Activated naive CD4-positive, alpha-beta T cell treated with anti-CD3 and anti-CD28 coated beads for 36 hours (primary cell): ENCODE results near the gene NDUFS7. TPM values are rescaled to one million over a fixed set of nuclear protein-coding genes. Genes with fewer than 3 reads are reported as not detected.
"Not testable (repeated sequence)": the region's sequence is repeated elsewhere in the genome, so short reads cannot be mapped to it uniquely, and the experiment has no call there.

Experiments used
- CTCF ChIA-PET: fragments of 350-600 bp; sonication (Branson Sonifier 250); formaldehyde crosslinking; loops from one replicate; lab custom pipeline; 2021; ENCODE audit warnings: antibody characterized with exemption; lab: Charles Lee
- DNase-seq: peaks from one replicate; pipeline ENCODE4 v3.0.0-alpha.2; 2020
- H3K27ac Mint-ChIP-seq: one replicate; pipeline ENCODE4 v1.8.0; 2021; ENCODE audit warnings: mild to moderate bottlenecking, mixed read lengths
- H3K27me3 Mint-ChIP-seq: one replicate; pipeline ENCODE4 v1.8.0; 2021; ENCODE audit warnings: low read depth, mixed read lengths
- H3K36me3 Mint-ChIP-seq: one replicate; pipeline ENCODE4 v1.8.0; 2021; ENCODE audit warnings: low read depth, mixed read lengths
- H3K4me1 Mint-ChIP-seq: one replicate; pipeline ENCODE4 v1.8.0; 2021; ENCODE audit warnings: low read depth, mixed read lengths
- H3K4me3 Mint-ChIP-seq: one replicate; pipeline ENCODE4 v1.8.0; 2021; ENCODE audit warnings: mild to moderate bottlenecking, moderate library complexity, mixed read lengths
- H3K9me3 Mint-ChIP-seq: one replicate; pipeline ENCODE4 v1.8.0; 2021; ENCODE audit warnings: mixed read lengths
- intact Hi-C: fragments of 100-400 bp; cut with micrococcal nuclease; formaldehyde crosslinking; loops from one replicate; pipeline ENCODE4 v1.15.1; 2023
- total RNA-seq, 2 experiments: library from RNA; stranded (reverse); gene quantifications; one replicate each; pipeline ENCODE4 v1.2.3, GENCODE V29; 2021

The NDUFS7 gene
- total RNA-seq, 2 experiments from 2014 or later = 138 to 148 TPM

- Mint-ChIP-seq H3K27me3 (no peaks in the 10 kb centered on the region), H3K27ac (peak overlapping the region; percentile 92), H3K4me1 (peaks cover 71% of the 10 kb centered on the region), H3K36me3 (peaks cover 24% of the 10 kb centered on the region), H3K9me3 (no peaks in the 10 kb centered on the region), H3K4me3 (peak overlapping the region; percentile 92)
- no peak for DNase-seq
- CTCF ChIA-PET = no interaction called here
- intact Hi-C loops = no loop called here
These were observed 27.1 kb downstream of the NDUFS7 start for GRCh38 chr19:1410789-1411188.

GRCh38 chr19:1411255-1412191, 27.8 kb downstream of the NDUFS7 start:
- CTCF ChIA-PET = no interaction called here

GRCh38 chr19:1412323-1412923, 28.7 kb downstream of the NDUFS7 start:
- H3K4me1 Mint-ChIP-seq = peaks cover 75% of the 10 kb centered on the region
- H3K27me3 Mint-ChIP-seq = no peaks in the 10 kb centered on the region

More at GRCh38 chr19:1411255-1412191, 27.8 kb downstream of the NDUFS7 start:
- Mint-ChIP-seq H3K4me3 (peak overlapping the region; percentile 27), H3K36me3 (peaks cover 25% of the 10 kb centered on the region), H3K4me1 (peaks cover 74% of the 10 kb centered on the region), H3K9me3 (no peaks in the 10 kb centered on the region), H3K27ac (peak overlapping the region; percentile 73), H3K27me3 (no peaks in the 10 kb centered on the region)
- DNase-seq = no peak
- intact Hi-C loops = no loop called here

DNA sequence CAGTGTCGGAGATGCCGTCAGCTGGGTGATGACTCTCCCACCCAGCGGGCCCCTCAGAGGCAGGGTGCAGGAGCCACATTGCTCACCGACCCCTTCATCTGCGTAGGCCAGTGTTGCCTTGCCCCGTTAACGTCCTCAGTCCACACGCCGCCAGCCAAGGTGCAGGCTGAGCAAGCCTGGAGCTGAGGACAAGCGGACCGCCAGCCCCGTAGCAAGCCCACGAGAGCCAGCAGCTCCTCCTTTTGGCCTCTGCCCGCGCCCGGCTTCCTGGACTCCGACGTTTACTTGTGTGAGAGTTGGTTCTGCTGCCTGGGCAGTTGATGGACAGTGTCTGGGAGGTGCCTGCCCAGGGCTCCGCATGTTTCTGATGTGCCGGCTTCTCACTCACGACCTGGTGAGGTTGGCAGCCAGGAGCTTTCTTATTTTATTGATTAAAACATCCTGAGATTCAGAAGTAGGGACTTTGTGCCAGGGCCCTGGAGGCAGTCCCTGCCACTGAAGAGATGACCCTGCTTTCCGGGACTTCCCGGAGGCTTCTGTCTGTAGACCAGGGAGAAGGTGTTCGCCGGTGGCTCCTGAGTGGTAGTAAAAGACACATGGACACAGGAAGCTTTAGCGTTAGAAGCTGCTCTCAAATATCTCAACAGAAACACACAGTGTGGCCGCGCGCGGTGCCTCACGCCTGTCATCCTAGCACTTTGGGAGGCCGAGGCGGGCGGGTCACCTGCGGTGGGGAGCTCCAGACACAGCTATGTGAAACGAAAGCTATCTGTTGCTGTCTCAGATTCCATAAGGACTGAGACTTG, 29.5 kb downstream of the NDUFS7 start:
- H3K27me3 Mint-ChIP-seq = no peaks in the 10 kb centered on the region
- CTCF ChIA-PET = interaction anchor here (0.5 to 1.0 kb wide), 3 partner anchors 9 to 37 kb away, joined by 3 to 4 read pairs (median 3); no protein-coding TSS in a partner anchor
- peaks cover 78% of the 10 kb centered on the region for H3K4me1 Mint-ChIP-seq
- H3K36me3 Mint-ChIP-seq = peaks cover 31% of the 10 kb centered on the region
- H3K4me3 Mint-ChIP-seq = no peak overlapping the region
- peak overlapping the region; percentile 53 for H3K27ac Mint-ChIP-seq
- no peaks in the 10 kb centered on the region for H3K9me3 Mint-ChIP-seq
- no peak for DNase-seq
- intact Hi-C loops = no loop called here

More at GRCh38 chr19:1412323-1412923, 28.7 kb downstream of the NDUFS7 start:
- intact Hi-C loops = no loop called here
- no peak for DNase-seq
- H3K27ac Mint-ChIP-seq = peak overlapping the region; percentile 73
- H3K4me3 Mint-ChIP-seq = no peak overlapping the region
- peaks cover 28% of the 10 kb centered on the region for H3K36me3 Mint-ChIP-seq
- no peaks in the 10 kb centered on the region for H3K9me3 Mint-ChIP-seq
- CTCF ChIA-PET = interaction anchor here (0.5 to 1.0 kb wide), 3 partner anchors 9 to 36 kb away, joined by 3 to 4 read pairs (median 3); no protein-coding TSS in a partner anchor

- peaks cover 52% of the 10 kb centered on the region for H3K4me1 Mint-ChIP-seq
- no peak for DNase-seq
- no peaks in the 10 kb centered on the region for H3K9me3 Mint-ChIP-seq
- CTCF ChIA-PET = interaction anchor here (0.8 kb wide), 1 partner anchor 418 kb away, joined by 4 read pairs; no protein-coding TSS in a partner anchor
- no peak overlapping the region for H3K27ac Mint-ChIP-seq
- intact Hi-C loops = no loop called here
- H3K27me3 Mint-ChIP-seq = no peaks in the 10 kb centered on the region
- H3K36me3 Mint-ChIP-seq = peaks cover 25% of the 10 kb centered on the region
- no peak overlapping the region for H3K4me3 Mint-ChIP-seq
These were observed 32.5 kb downstream of the NDUFS7 start for GRCh38 chr19:1416014-1416841.

DNA sequence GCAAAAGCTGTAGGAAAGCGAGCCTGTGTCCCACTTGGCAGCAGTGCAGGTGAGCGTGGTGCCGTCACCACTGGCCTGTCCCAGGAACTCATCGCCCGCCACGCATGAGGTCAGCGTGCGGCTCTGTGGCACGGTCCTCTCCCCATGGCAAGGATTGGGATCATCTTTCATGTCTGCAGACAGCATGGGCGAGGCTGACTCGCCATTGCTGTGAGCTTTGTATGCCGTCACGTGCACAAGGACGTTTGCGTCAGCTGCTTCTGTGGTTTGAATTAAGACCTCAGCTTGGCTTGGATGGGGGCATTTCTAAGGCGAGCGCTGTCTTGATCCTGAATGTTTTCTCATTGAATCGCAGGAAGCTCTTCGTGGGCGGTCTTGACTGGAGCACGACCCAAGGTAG, 33.4 kb downstream of the NDUFS7 start:
- CTCF ChIA-PET = no interaction called here
- Mint-ChIP-seq H3K9me3 (no peaks in the 10 kb centered on the region), H3K27ac (no peak overlapping the region), H3K36me3 (peaks cover 25% of the 10 kb centered on the region), H3K4me1 (peaks cover 43% of the 10 kb centered on the region), H3K27me3 (no peaks in the 10 kb centered on the region), H3K4me3 (no peak overlapping the region)
- DNase-seq = no peak
- intact Hi-C loops = no loop called here

DNA sequence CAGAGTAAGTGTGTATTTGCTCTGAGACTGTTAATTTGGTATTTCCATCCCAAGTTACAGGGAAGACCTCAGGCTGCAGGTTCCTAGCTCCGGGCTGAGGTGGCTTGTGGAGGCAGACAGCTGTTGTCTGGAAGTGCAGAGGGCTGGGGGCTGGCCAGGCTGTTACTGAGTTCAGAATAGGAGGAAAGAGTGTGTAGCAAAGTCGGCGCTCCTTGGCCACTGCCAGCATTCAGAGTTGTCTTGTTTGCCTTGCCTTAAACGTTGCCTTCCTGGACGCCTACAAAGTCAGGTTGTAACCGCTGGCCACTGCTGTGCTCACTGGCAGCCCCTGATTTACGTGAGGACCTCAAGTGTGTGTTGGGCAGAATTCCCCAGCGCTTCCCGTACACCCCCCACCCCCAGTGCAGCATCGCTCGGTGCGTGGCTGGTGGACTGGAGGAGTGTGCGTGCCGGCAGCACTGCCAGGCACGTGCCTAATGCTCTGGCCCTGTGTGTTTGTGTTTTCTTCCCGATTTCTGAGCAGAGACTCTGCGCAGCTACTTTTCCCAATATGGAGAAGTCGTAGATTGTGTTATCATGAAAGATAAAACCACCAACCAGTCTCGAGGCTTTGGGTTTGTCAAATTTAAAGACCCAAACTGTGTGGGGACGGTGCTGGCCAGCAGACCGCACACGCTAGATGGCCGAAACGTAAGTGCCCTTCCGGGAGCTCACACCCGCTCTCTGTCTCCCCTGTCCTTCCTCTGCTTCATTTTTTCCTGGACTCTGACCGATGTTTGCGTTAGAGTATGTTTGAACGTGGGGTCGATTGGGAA, 34.2 kb downstream of the NDUFS7 start:
- intact Hi-C loops = no loop called here
- H3K4me1 Mint-ChIP-seq = peaks cover 38% of the 10 kb centered on the region
- H3K27ac Mint-ChIP-seq = no peak overlapping the region
- CTCF ChIA-PET = no interaction called here
- no peaks in the 10 kb centered on the region for H3K27me3 Mint-ChIP-seq
- peaks cover 29% of the 10 kb centered on the region for H3K36me3 Mint-ChIP-seq
- no peaks in the 10 kb centered on the region for H3K9me3 Mint-ChIP-seq
- H3K4me3 Mint-ChIP-seq = no peak overlapping the region
- DNase-seq = no peak

GRCh38 chr19:1418496-1418775, 34.7 kb downstream of the NDUFS7 start:
- Mint-ChIP-seq H3K4me3 (no peak overlapping the region), H3K27ac (no peak overlapping the region), H3K9me3 (no peaks in the 10 kb centered on the region), H3K4me1 (peaks cover 32% of the 10 kb centered on the region), H3K27me3 (no peaks in the 10 kb centered on the region), H3K36me3 (peaks cover 30% of the 10 kb centered on the region)
- no peak for DNase-seq
- intact Hi-C loops = no loop called here
- CTCF ChIA-PET = no interaction called here

GRCh38 chr19:1418951-1419738, 35.4 kb downstream of the NDUFS7 start:
- H3K9me3 Mint-ChIP-seq = no peaks in the 10 kb centered on the region
- intact Hi-C loops = no loop called here
- DNase-seq = no peak
- no peak overlapping the region for H3K27ac Mint-ChIP-seq
- CTCF ChIA-PET = interaction anchor here (1.0 kb wide), 1 partner anchor 140 kb away, joined by 3 read pairs; no protein-coding TSS in a partner anchor
- peaks cover 33% of the 10 kb centered on the region for H3K36me3 Mint-ChIP-seq
- no peaks in the 10 kb centered on the region for H3K27me3 Mint-ChIP-seq
- peaks cover 25% of the 10 kb centered on the region for H3K4me1 Mint-ChIP-seq
- H3K4me3 Mint-ChIP-seq = no peak overlapping the region

GRCh38 chr19:1420085-1420484, 36.4 kb downstream of the NDUFS7 start:
- DNase-seq, H3K27ac Mint-ChIP-seq, H3K27me3 Mint-ChIP-seq, H3K9me3 Mint-ChIP-seq, H3K4me3 Mint-ChIP-seq, intact Hi-C loops: not testable (repeated sequence)
- H3K4me1 Mint-ChIP-seq = peaks cover 18% of the 10 kb centered on the region
- H3K36me3 Mint-ChIP-seq = peaks cover 35% of the 10 kb centered on the region
- CTCF ChIA-PET = interaction anchor here (0.7 to 1.0 kb wide), 2 partner anchors 141 to 151 kb away, joined by 4 to 6 read pairs; partner anchors contain the start of gene CIRBP
